ENCODE results near the gene FAM110D.

The FAM110D gene

GRCh38 chr1:26189751-26190275, 30.9 kb downstream of the FAM110D start:
- Histone ChIP-seq H3K27me3 (ENCODE audit: control insufficient read depth, low read length) (peaks cover 6% of the 10 kb centered on the region; the same call in 1 of the 2 replicates), H3K9me2 (replicated peaks; ENCODE audit: control insufficient read depth, low read length) (no peaks in the 10 kb centered on the region), H3F3A (ENCODE audit: control insufficient read depth, insufficient read depth) (no peaks in the 10 kb centered on the region), H3K9me3 (ENCODE audit: control insufficient read depth, insufficient read depth, low read length) (no peaks in the 10 kb centered on the region), H3K36me3 (ENCODE audit: control insufficient read depth, low read length) (no peaks in the 10 kb centered on the region), H3K4me3 (ENCODE audit: low read length) (no peak overlapping the region), H3K4me2 (ENCODE audit: low read length) (no peak overlapping the region), H4K20me1 (ENCODE audit: control insufficient read depth, insufficient read depth, low read depth, low read length) (no peaks in the 10 kb centered on the region), H3K4me1 (ENCODE audit: control insufficient read depth, low read length) (no peaks in the 10 kb centered on the region), H3K79me2 (ENCODE audit: control insufficient read depth, low read length) (no peaks in the 10 kb centered on the region), H3K27ac (ENCODE audit: low read depth, low read length) (no peak overlapping the region)
- TF ChIP-seq EZH2phosphoT487 (IDR thresholded peaks at IDR 0.05; ENCODE audit: borderline replicate concordance, low read length), result no peak
- peak; percentile 34 for TF ChIP-seq CTCF (IDR thresholded peaks at IDR 0.05; ENCODE audit: low read depth, low read length, poor library complexity, severe bottlenecking)

GRCh38 chr1:26190373-26190987, 31.6 kb downstream of the FAM110D start, which contains the start of gene CATSPER4:
Gene CATSPER4 (plus strand): TSS chr1:26190602. CDS start chr1:26190628, 26 bp downstream.
- no peaks in the 10 kb centered on the region for H3K9me3 ChIP-seq (ENCODE audit: control insufficient read depth, insufficient read depth, low read length)
- H3K27me3 ChIP-seq (ENCODE audit: control insufficient read depth, low read length), result peaks cover 6% of the 10 kb centered on the region; the same call in 1 of the 2 replicates
- no peaks in the 10 kb centered on the region for H3K9me2 ChIP-seq (replicated peaks; ENCODE audit: control insufficient read depth, low read length)
- no peak within 1 kb of the TSS for H3K27ac ChIP-seq (ENCODE audit: low read depth, low read length)
- no peaks in the 10 kb centered on the region for H3F3A ChIP-seq (ENCODE audit: control insufficient read depth, insufficient read depth)
- no peak within 1 kb of the TSS for H3K4me3 ChIP-seq (ENCODE audit: low read length)
- no peaks in the 10 kb centered on the region for H3K36me3 ChIP-seq (ENCODE audit: control insufficient read depth, low read length)
- no peaks in the 10 kb centered on the region for H3K79me2 ChIP-seq (ENCODE audit: control insufficient read depth, low read length)
- peak; percentile 35 for TF ChIP-seq CTCF (IDR thresholded peaks at IDR 0.05; ENCODE audit: low read depth, low read length, poor library complexity, severe bottlenecking)
- no peak for TF ChIP-seq EZH2phosphoT487 (IDR thresholded peaks at IDR 0.05; ENCODE audit: borderline replicate concordance, low read length)
- H4K20me1 ChIP-seq (ENCODE audit: control insufficient read depth, insufficient read depth, low read depth, low read length), result no peaks in the 10 kb centered on the region
- no peak within 1 kb of the TSS for H3K4me2 ChIP-seq (ENCODE audit: low read length)
- no peaks in the 10 kb centered on the region for H3K4me1 ChIP-seq (ENCODE audit: control insufficient read depth, low read length)

- Histone ChIP-seq H3K4me3 (ENCODE audit: low read length) (no peak overlapping the region), H4K20me1 (ENCODE audit: control insufficient read depth, insufficient read depth, low read depth, low read length) (no peaks in the 10 kb centered on the region), H3K4me1 (ENCODE audit: control insufficient read depth, low read length) (no peaks in the 10 kb centered on the region), H3K36me3 (ENCODE audit: control insufficient read depth, low read length) (no peaks in the 10 kb centered on the region), H3K4me2 (ENCODE audit: low read length) (no peak overlapping the region), H3K27me3 (ENCODE audit: control insufficient read depth, low read length) (peaks cover 6% of the 10 kb centered on the region; the same call in 1 of the 2 replicates), H3K9me3 (ENCODE audit: control insufficient read depth, insufficient read depth, low read length) (no peaks in the 10 kb centered on the region), H3K79me2 (ENCODE audit: control insufficient read depth, low read length) (no peaks in the 10 kb centered on the region), H3K9me2 (replicated peaks; ENCODE audit: control insufficient read depth, low read length) (no peaks in the 10 kb centered on the region), H3F3A (ENCODE audit: control insufficient read depth, insufficient read depth) (no peaks in the 10 kb centered on the region), H3K27ac (ENCODE audit: low read depth, low read length) (no peak overlapping the region)
- TF ChIP-seq CTCF (IDR thresholded peaks at IDR 0.05; ENCODE audit: low read depth, low read length, poor library complexity, severe bottlenecking) (no peak), EZH2phosphoT487 (IDR thresholded peaks at IDR 0.05; ENCODE audit: borderline replicate concordance, low read length) (no peak)
Measured at GRCh38 chr1:26191739-26192138, 32.9 kb downstream of the FAM110D start.
